H1 (cell line): Measurements from ENCODE around the gene EEIG1. TPM values are rescaled to one million over a fixed set of nuclear protein-coding genes. Genes with fewer than 3 reads are reported as not detected.

Experiments used
- CTCF ChIA-PET: fragments of 300-600 bp; sonication (Branson Sonifier 250); formaldehyde crosslinking; loops from one replicate; lab custom pipeline; 2021; ENCODE audit not compliant: partially characterized antibody; lab: Charles Lee
- POLR2A ChIA-PET: fragments of 300-600 bp; sonication (Branson Sonifier 250); formaldehyde crosslinking; loops from one replicate; lab custom pipeline; 2021; ENCODE audit warnings: inconsistent platforms; ENCODE audit not compliant: partially characterized antibody; lab: Charles Lee
- DNase-seq, 2 experiments: peaks; one replicate each; pipeline versions ENCODE4 v3.0.0 to v3.0.0-alpha.2; 2010 to 2022; ENCODE audit warnings: low spot score in 2 of 2, low read depth in 1 of 2, mixed read lengths in 1 of 2
- FAIRE-seq: peaks from 2 replicates; lab custom pipeline; 2011; peaks lifted over from hg19 to GRCh38; lab: Jason Lieb, UNC
- H2AFZ ChIP-seq: 2 replicates; pipeline ENCODE4 v1.8.1; 2012; ENCODE audit warnings: low read length, inconsistent platforms
- H2AK5ac ChIP-seq: 2 replicates; pipeline ENCODE4 v1.6.1; 2013; ENCODE audit warnings: low read depth, low read length
- H2BK120ac ChIP-seq: replicated peaks from 2 replicates; pipeline ENCODE3; 2013; ENCODE audit warnings: low read depth, low read length, inconsistent platforms
- H2BK12ac ChIP-seq: 2 replicates; pipeline ENCODE4 v1.6.1; 2013; ENCODE audit warnings: low read depth, low read length
- H2BK15ac ChIP-seq: 2 replicates; pipeline ENCODE4 v1.6.1; 2013; ENCODE audit warnings: low read length
- H2BK20ac ChIP-seq: 2 replicates; pipeline ENCODE4 v1.6.1; 2013; ENCODE audit warnings: low read length
- H2BK5ac ChIP-seq: 2 replicates; pipeline ENCODE4 v1.6.1; 2013; ENCODE audit warnings: low read depth, low read length
- H3K14ac ChIP-seq: 2 replicates; pipeline ENCODE4 v1.6.1; 2013; ENCODE audit warnings: inconsistent platforms; ENCODE audit not compliant: insufficient read length
- H3K18ac ChIP-seq: 2 replicates; pipeline ENCODE4 v1.6.1; 2013; ENCODE audit warnings: low read length; ENCODE audit errors: extremely low read depth
- H3K23ac ChIP-seq: 2 replicates; pipeline ENCODE4 v1.6.1; 2013; ENCODE audit warnings: inconsistent platforms; ENCODE audit not compliant: insufficient read length
- H3K23me2 ChIP-seq: 2 replicates; pipeline ENCODE4 v1.6.1; 2013; ENCODE audit warnings: low read depth, low read length
- H3K27ac ChIP-seq: 2 replicates; pipeline ENCODE4 v1.6.1; 2011; ENCODE audit warnings: low read depth, low read length, inconsistent platforms
- H3K27me3 ChIP-seq, 4 experiments: replicated peaks in 1 of 4; 1 replicate in 1 of 4; 2 replicates in 3 of 4; pipeline versions ENCODE4 v1.6.1 to v1.8.1; 2011 to 2013; ENCODE audit warnings: low read length in 3 of 4, mild to moderate bottlenecking in 3 of 4, inconsistent platforms in 2 of 4, mixed read lengths in 2 of 4, moderate library complexity in 1 of 4; ENCODE audit not compliant: control insufficient read depth in 3 of 4, insufficient read depth in 3 of 4; ENCODE audit errors: extremely low read depth in 1 of 4
- H3K36me3 ChIP-seq, 4 experiments: 2 replicates each; pipeline versions ENCODE4 v1.6.1 to v1.8.1; 2011 to 2013; ENCODE audit warnings: mild to moderate bottlenecking in 4 of 4, low read length in 3 of 4, moderate library complexity in 2 of 4, control low read depth in 1 of 4, inconsistent platforms in 1 of 4; ENCODE audit not compliant: insufficient read depth in 4 of 4, control insufficient read depth in 2 of 4
- H3K4ac ChIP-seq: replicated peaks from 2 replicates; pipeline ENCODE3; 2013; ENCODE audit warnings: low read length, low read depth, mixed read lengths, inconsistent platforms; ENCODE audit not compliant: insufficient read length
- H3K4me1 ChIP-seq, 4 experiments: replicated peaks in 1 of 4; 1 replicate in 1 of 4; 2 replicates in 3 of 4; pipeline versions ENCODE4 v1.6.1 to v1.8.1; 2011 to 2013; ENCODE audit warnings: low read length in 3 of 4, inconsistent platforms in 2 of 4, mixed read lengths in 1 of 4; ENCODE audit not compliant: insufficient read depth in 4 of 4, control insufficient read depth in 3 of 4
- H3K4me2 ChIP-seq, 2 experiments: 2 replicates each; pipeline versions ENCODE4 v1.6.1 to v1.8.1; 2011 to 2013; ENCODE audit warnings: low read depth in 2 of 2, low read length in 2 of 2, control low read depth in 1 of 2, inconsistent platforms in 1 of 2, mild to moderate bottlenecking in 1 of 2; ENCODE audit not compliant: insufficient read depth in 1 of 2
- H3K4me3 ChIP-seq, 4 experiments: fragments of 200-600, 300-600 bp in 1 of 4; sonication (generic), shearing (Covaris generic), sonication (Bioruptor Twin) in 1 of 4; 2 replicates each; pipeline versions ENCODE4 v1.5.1 to v1.8.1; 2011 to 2016; ENCODE audit warnings: low read length in 4 of 4, low read depth in 3 of 4, control low read depth in 2 of 4, inconsistent platforms in 2 of 4, mild to moderate bottlenecking in 2 of 4, mixed read lengths in 1 of 4, moderate library complexity in 1 of 4; ENCODE audit not compliant: insufficient read depth in 2 of 4; ENCODE audit errors: extremely low read depth in 1 of 4
- H3K56ac ChIP-seq: replicated peaks from 2 replicates; pipeline ENCODE3; 2013; ENCODE audit warnings: low read depth, mild to moderate bottlenecking, mixed read lengths, low read length, inconsistent platforms; ENCODE audit not compliant: insufficient read length
- H3K79me1 ChIP-seq: 2 replicates; pipeline ENCODE4 v1.6.1; 2013; ENCODE audit warnings: low read depth, low read length, control low read depth
- H3K79me2 ChIP-seq, 2 experiments: 2 replicates each; pipeline versions ENCODE4 v1.6.1 to v1.8.1; 2012 to 2013; ENCODE audit warnings: low read length in 2 of 2, mild to moderate bottlenecking in 2 of 2, inconsistent platforms in 1 of 2; ENCODE audit not compliant: insufficient read depth in 2 of 2, control insufficient read depth in 1 of 2
- H3K9ac ChIP-seq, 4 experiments: replicated peaks in 1 of 4; 1 replicate in 1 of 4; 2 replicates in 3 of 4; pipeline versions ENCODE4 v1.6.1 to v1.8.1; 2011 to 2013; ENCODE audit warnings: low read depth in 3 of 4, low read length in 3 of 4, control low read depth in 2 of 4, mild to moderate bottlenecking in 2 of 4, moderate library complexity in 2 of 4, inconsistent platforms in 1 of 4; ENCODE audit errors: extremely low read depth in 1 of 4
- H3K9me3 ChIP-seq, 2 experiments: 2 replicates each; pipeline versions ENCODE4 v1.6.1 to v1.8.1; 2012 to 2013; ENCODE audit warnings: mild to moderate bottlenecking in 2 of 2, moderate library complexity in 2 of 2, control low read depth in 1 of 2, inconsistent platforms in 1 of 2, low read depth in 1 of 2, low read length in 1 of 2, mixed read lengths in 1 of 2; ENCODE audit not compliant: insufficient read depth in 2 of 2
- H4K20me1 ChIP-seq, 2 experiments: replicated peaks in 1 of 2; 2 replicates each; pipeline versions ENCODE3 to v1.8.1; 2011 to 2013; ENCODE audit warnings: inconsistent platforms in 2 of 2, low read length in 2 of 2, mild to moderate bottlenecking in 1 of 2; ENCODE audit not compliant: insufficient read depth in 2 of 2, control insufficient read depth in 1 of 2
- H4K5ac ChIP-seq: 2 replicates; pipeline ENCODE4 v1.6.1; 2013; ENCODE audit warnings: low read length, low read depth, mixed read lengths, inconsistent platforms; ENCODE audit not compliant: insufficient read length
- H4K8ac ChIP-seq: 2 replicates; pipeline ENCODE4 v1.8.0; 2013; ENCODE audit warnings: mild to moderate bottlenecking, moderate library complexity, low read length, inconsistent platforms; ENCODE audit not compliant: insufficient read depth; ENCODE audit errors: extremely low read depth
- H4K91ac ChIP-seq: replicated peaks from 2 replicates; pipeline ENCODE3; 2013; ENCODE audit warnings: low read length, mixed read lengths, inconsistent platforms; ENCODE audit not compliant: insufficient read length
- ATF3 ChIP-seq: IDR thresholded peaks from 2 replicates; pipeline ENCODE4 v1.6.1; 2011; ENCODE audit warnings: low read depth, mild to moderate bottlenecking, low read length; ENCODE audit not compliant: insufficient read depth
- GTF2F1 ChIP-seq: IDR thresholded peaks from 2 replicates; pipeline ENCODE4 v1.6.1; 2012; ENCODE audit warnings: low read depth, low read length, improper control_type of control experiment, borderline replicate concordance
- KDM1A ChIP-seq: fragments of 200-600, 300-600 bp; sonication (generic); IDR thresholded peaks from 2 replicates; pipeline ENCODE4 v1.7.1; 2016; ENCODE audit warnings: mild to moderate bottlenecking, low read length, borderline replicate concordance
- POLR2AphosphoS5 ChIP-seq: IDR thresholded peaks from 2 replicates; pipeline ENCODE4 v1.6.1; 2011; ENCODE audit warnings: low read depth, low read length
- RNF2 ChIP-seq: fragments of 200-900, 300-1000 bp; sonication (generic); IDR thresholded peaks from 2 replicates; pipeline ENCODE4 v1.7.1; 2016; ENCODE audit warnings: borderline replicate concordance, low read depth, mild to moderate bottlenecking, antibody characterized with exemption, low read length; ENCODE audit not compliant: poor library complexity, severe bottlenecking; ENCODE audit errors: missing control alignments
- SAP30 ChIP-seq: fragments of 300-600 bp; sonication (generic); IDR thresholded peaks from 2 replicates; pipeline ENCODE4 v1.7.1; 2012; ENCODE audit warnings: low read length, moderate library complexity, mild to moderate bottlenecking, inconsistent platforms; ENCODE audit not compliant: insufficient read depth, insufficient replicate concordance
- SP1 ChIP-seq: IDR thresholded peaks from 2 replicates; pipeline ENCODE4 v1.6.1; 2011; ENCODE audit warnings: low read depth, low read length
- SP2 ChIP-seq: IDR thresholded peaks from 2 replicates; pipeline ENCODE4 v1.6.1; 2012; ENCODE audit warnings: mild to moderate bottlenecking, low read length, inconsistent platforms
- SRF ChIP-seq: IDR thresholded peaks from 2 replicates; pipeline ENCODE4 v1.6.1; 2011; ENCODE audit warnings: mild to moderate bottlenecking, low read depth, low read length, moderate library complexity
- TEAD4 ChIP-seq: IDR thresholded peaks from 2 replicates; pipeline ENCODE4 v1.6.1; 2012; ENCODE audit warnings: low read depth, low read length, inconsistent platforms, mixed read lengths
- WGBS, 2 experiments: shearing (Covaris generic) in 1 of 2; methylation state at CpG; one replicate each; pipeline versions ENCODE4 v1.1.6 to v1.1.7; 2013 to 2015; ENCODE audit warnings: low lambda C conversion rate in 2 of 2, mixed read lengths in 2 of 2, inconsistent platforms in 1 of 2, low coverage in 1 of 2, missing lambda C conversion rate in 1 of 2; ENCODE audit not compliant: insufficient replicate concordance in 2 of 2, insufficient coverage in 1 of 2, insufficient read length in 1 of 2; ENCODE audit errors: extremely low coverage in 1 of 2, missing lambda C conversion rate in 1 of 2; 5-methylcytosine and 5-hydroxymethylcytosine counted together
- polyA plus RNA-seq, 7 experiments: library from polyadenylated mRNA; depleted of rRNA in 3 of 7; stranded (reverse) in 5 of 7; unstranded in 2 of 7; fragments of >200 nt in 5 of 7; fragments of 200-250 nt in 2 of 7; gene quantifications; 1 replicate in 5 of 7; 2 replicates in 1 of 7; 4 replicates in 1 of 7; pipeline versions ENCODE4 v1.2.1 to v1.2.3, GENCODE V29; 2011 to 2013; ENCODE audit warnings: missing spikeins in 2 of 7, mixed read lengths in 2 of 7
- total RNA-seq: library from RNA; stranded (reverse); fragmentation: NEBNext Ultra II Directional; extraction: Animal tissue kit (Norgen Biotek cat#: 25700); gene quantifications from 2 replicates; pipeline ENCODE4 v1.2.1, GENCODE V29; 2021

Gene EEIG1
- total and polyA plus RNA-seq, 2 of the 8 experiments (the other 6 are each of a cell fraction or from before 2014, with no cell fraction given): 29.8 to 50.8 TPM

GRCh38 chr9:127975376-127976315, 5.1 kb downstream of the EEIG1 start:
- WGBS, 2 experiments: 86% methylated on average over 10 of the region's 10 CpGs; no CpG with 5 or more reads in 1 of the 2 experiments
- no peaks in the 10 kb centered on the region for H3K36me3 ChIP-seq
- no peak overlapping the region for H3K23ac ChIP-seq
- H3K23me2 ChIP-seq: peaks cover 7% of the 10 kb centered on the region; the same call in 1 of the 2 replicates
- ChIA-PET POLR2A (interaction anchor here (0.7 to 1.4 kb wide), 4 partner anchors 9 to 258 kb away, joined by 3 to 5 read pairs (median 4); no protein-coding TSS in a partner anchor), CTCF (interaction anchor here (0.9 to 7.6 kb wide), 14 partner anchors 9 to 142 kb away, joined by 3 to 55 read pairs (median 4); no protein-coding TSS in a partner anchor)
- no peak overlapping the region for H4K5ac ChIP-seq
- H4K8ac ChIP-seq: peak overlapping the region; percentile 46
- no peak for DNase-seq
- no peak overlapping the region for H4K91ac ChIP-seq
- H2BK5ac ChIP-seq: peak overlapping the region; percentile 22
- H3K27me3 ChIP-seq: no peaks in the 10 kb centered on the region
- H3K79me1 ChIP-seq: peaks cover 59% of the 10 kb centered on the region
- no peak overlapping the region for H2AK5ac ChIP-seq
- H3K4me1 ChIP-seq: peaks cover 4 to 61% (median 50%) of the 10 kb centered on the region in 4 experiments
- H3K14ac ChIP-seq: no peak overlapping the region
- H3K4ac ChIP-seq: no peak overlapping the region
- peaks cover 70 to 72% of the 10 kb centered on the region in 2 experiments for H4K20me1 ChIP-seq
- no peak overlapping the region for H3K56ac ChIP-seq
- H3K9ac ChIP-seq: no peak overlapping the region
- H3K9me3 ChIP-seq: no peaks in the 10 kb centered on the region
- no peak overlapping the region for H3K4me2 ChIP-seq
- H2BK15ac ChIP-seq: no peak overlapping the region
- H2BK120ac ChIP-seq: no peak overlapping the region
- no peak overlapping the region for H3K18ac ChIP-seq
- FAIRE-seq: no peak
- H3K27ac ChIP-seq: no peak overlapping the region
- no peak overlapping the region for H2AFZ ChIP-seq
- H2BK12ac ChIP-seq: no peak overlapping the region
- peaks cover 22 to 93% of the 10 kb centered on the region in 2 experiments for H3K79me2 ChIP-seq
- no peak overlapping the region for H2BK20ac ChIP-seq
- H3K4me3 ChIP-seq: no peak overlapping the region
- no peak for TF ChIP-seq SAP30
- TF ChIP-seq SP1: no peak
- no peak for TF ChIP-seq SP2
- no peak for TF ChIP-seq ATF3
- TF ChIP-seq SRF: no peak
- no peak for TF ChIP-seq RNF2
- TF ChIP-seq POLR2AphosphoS5: no peak
- TF ChIP-seq GTF2F1: no peak
- TF ChIP-seq KDM1A: no peak
- TF ChIP-seq TEAD4: no peak
